CD4-positive, alpha-beta memory T cell (primary cell): Measurements from ENCODE around the gene PTH1R. TPM values are rescaled to one million over a fixed set of nuclear protein-coding genes. Genes with fewer than 3 reads are reported as not detected.

ENCODE experiments used
- CTCF ChIA-PET: fragments of 350-600 bp; sonication (Branson Sonifier 250); formaldehyde crosslinking; loops from one replicate; lab custom pipeline; 2021; ENCODE audit warnings: inconsistent platforms; ENCODE audit not compliant: partially characterized antibody; lab: Charles Lee
- POLR2A ChIA-PET: fragments of 350-600 bp; sonication (Branson Sonifier 250); formaldehyde crosslinking; loops from one replicate; lab custom pipeline; 2021; ENCODE audit not compliant: partially characterized antibody; lab: Charles Lee
- DNase-seq, 5 donors: peaks; one replicate each; pipeline versions ENCODE4 v3.0.0 to v3.0.0-alpha.2; 2020 to 2022; ENCODE audit warnings: mixed read lengths in 1 of 5
- H3K27ac ChIP-seq: one replicate; pipeline ENCODE4 v1.7.0; 2013; ENCODE audit warnings: low read depth, low read length
- H3K27me3 ChIP-seq: 2 replicates; pipeline ENCODE4 v1.7.0; 2013; ENCODE audit warnings: mild to moderate bottlenecking, low read length, moderate library complexity; ENCODE audit not compliant: insufficient read depth
- H3K36me3 ChIP-seq: 2 replicates; pipeline ENCODE4 v1.7.0; 2013; ENCODE audit warnings: mild to moderate bottlenecking, low read length, moderate library complexity; ENCODE audit not compliant: insufficient read depth
- H3K4me1 ChIP-seq: 2 replicates; pipeline ENCODE4 v1.7.0; 2013; ENCODE audit warnings: mild to moderate bottlenecking, low read length, moderate library complexity; ENCODE audit not compliant: insufficient read depth
- H3K4me3 ChIP-seq, 2 donors: one replicate each; pipeline ENCODE4 v1.7.0; 2013; ENCODE audit warnings: low read length in 2 of 2, mild to moderate bottlenecking in 1 of 2
- H3K9me3 ChIP-seq, 2 donors: one replicate each; pipeline ENCODE4 v1.7.0; 2013; ENCODE audit warnings: low read length in 2 of 2, control low read depth in 1 of 2; ENCODE audit not compliant: control insufficient read depth in 1 of 2
- H3K27ac Mint-ChIP-seq, 7 donors: one replicate each; pipeline ENCODE4 v1.8.0; 2020 to 2021; ENCODE audit warnings: mixed read lengths in 7 of 7, mild to moderate bottlenecking in 6 of 7, inconsistent platforms in 3 of 7, moderate library complexity in 3 of 7
- H3K27me3 Mint-ChIP-seq, 2 donors: one replicate each; pipeline ENCODE4 v1.8.0; 2020 to 2021; ENCODE audit warnings: mixed read lengths in 2 of 2
- H3K36me3 Mint-ChIP-seq, 2 donors: one replicate each; pipeline ENCODE4 v1.8.0; 2020 to 2021; ENCODE audit warnings: mixed read lengths in 2 of 2, inconsistent platforms in 1 of 2, mild to moderate bottlenecking in 1 of 2
- H3K4me1 Mint-ChIP-seq, 4 donors: one replicate each; pipeline ENCODE4 v1.8.0; 2020 to 2021; ENCODE audit warnings: mixed read lengths in 4 of 4, mild to moderate bottlenecking in 1 of 4
- H3K4me3 Mint-ChIP-seq, 8 donors: one replicate each; pipeline ENCODE4 v1.8.0; 2020 to 2021; ENCODE audit warnings: mixed read lengths in 8 of 8, mild to moderate bottlenecking in 7 of 8, moderate library complexity in 6 of 8, inconsistent platforms in 3 of 8
- H3K9me3 Mint-ChIP-seq, 8 donors: one replicate each; pipeline ENCODE4 v1.8.0; 2020 to 2021; ENCODE audit warnings: mixed read lengths in 8 of 8, mild to moderate bottlenecking in 5 of 8, inconsistent platforms in 3 of 8, moderate library complexity in 1 of 8
- intact Hi-C: fragments of 100-400 bp; cut with micrococcal nuclease; formaldehyde crosslinking; loops from one replicate; pipeline ENCODE4 v1.15.1; 2023
- polyA plus RNA-seq, 2 donors: library from polyadenylated mRNA; unstranded; fragments of 300-500 nt; fragmentation: Illumina TruSeq; gene quantifications; one replicate each; pipeline ENCODE4 v1.2.3, GENCODE V29; 2021
- total RNA-seq, 2 experiments: library from RNA; stranded (reverse); gene quantifications; one replicate each; pipeline ENCODE4 v1.2.3, GENCODE V29; 2021

The PTH1R gene
- total and polyA plus RNA-seq, 4 experiments from 2014 or later: not detected

DNA sequence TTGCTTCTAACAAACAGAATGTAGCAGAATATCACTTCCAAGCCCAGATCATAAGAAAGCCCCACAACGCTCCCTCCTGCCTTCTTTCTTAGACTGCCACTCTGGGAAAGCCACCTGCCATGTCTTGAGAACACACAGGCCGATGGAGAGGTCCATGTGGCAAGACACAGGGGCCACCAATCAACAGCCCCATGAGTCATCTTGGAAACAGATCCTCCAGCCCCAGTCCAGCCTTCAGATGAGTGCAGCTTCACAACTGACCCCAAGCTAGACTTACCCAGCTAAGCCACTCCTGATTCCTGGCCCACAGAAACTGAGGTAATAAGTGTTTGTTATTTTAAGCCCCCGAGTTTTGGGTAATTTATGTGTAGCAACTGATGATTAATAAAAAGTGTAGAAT lies 39.7 kb downstream of the PTH1R start:
- intact Hi-C loops: no loop called here
- POLR2A ChIA-PET: no interaction called here

DNA sequence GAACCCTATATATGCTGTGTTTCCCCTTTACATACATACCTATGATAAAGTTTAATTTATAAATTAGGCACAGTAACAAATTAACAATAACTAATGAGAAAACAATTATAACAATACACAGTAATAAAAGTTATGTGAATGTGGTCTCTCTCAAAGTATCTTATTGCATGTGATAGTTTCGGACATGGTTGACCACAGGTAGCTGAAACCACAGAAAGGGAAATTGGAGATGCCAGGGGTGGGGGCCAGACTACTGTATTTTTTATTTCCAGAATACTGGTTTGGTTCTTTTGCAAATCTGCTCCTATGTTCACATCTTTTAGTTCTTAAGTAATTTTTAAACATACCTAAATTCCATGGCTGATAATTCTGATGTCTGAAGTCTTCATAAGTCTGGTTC lies 40.7 kb downstream of the PTH1R start:
- H3K36me3 ChIP-seq: peaks cover 33% of the 10 kb centered on the region
- H3K27ac ChIP-seq: no peak overlapping the region
- CTCF ChIA-PET: interaction anchor here (0.7 to 1.8 kb wide), 2 partner anchors 9 to 365 kb away, joined by 3 to 5 read pairs; partner anchors contain the start of gene KLHL18
- no peaks in the 10 kb centered on the region for H3K9me3 ChIP-seq
- H3K4me1 ChIP-seq: peaks cover 12% of the 10 kb centered on the region
- Mint-ChIP-seq H3K4me1 (peaks cover 12 to 19% (median 17%) of the 10 kb centered on the region in 4 donors), H3K9me3 (no peaks in the 10 kb centered on the region), H3K4me3 (no peak overlapping the region), H3K27ac (no peak overlapping the region), H3K36me3 (peaks cover 49 to 58% of the 10 kb centered on the region in 2 donors), H3K27me3 (no peaks in the 10 kb centered on the region)
- intact Hi-C loops: no loop called here
- H3K4me3 ChIP-seq: no peak overlapping the region
- POLR2A ChIA-PET: interaction anchor here (1.7 kb wide), 1 partner anchor 61 kb away, joined by 5 read pairs; the partner anchor contains the start of gene NBEAL2
- DNase-seq: no peak
- H3K27me3 ChIP-seq: no peaks in the 10 kb centered on the region

More for the DNA sequence above, 39.7 kb downstream of the PTH1R start:
- Mint-ChIP-seq H3K4me3 (peak overlapping the region in 1 of 8 donors; percentile 42), H3K27me3 (no peaks in the 10 kb centered on the region), H3K4me1 (peaks cover 12 to 19% (median 16%) of the 10 kb centered on the region in 4 donors), H3K9me3 (no peaks in the 10 kb centered on the region), H3K27ac (peak overlapping the region in 2 of 7 donors; percentile 22 to 27), H3K36me3 (peaks cover 39 to 48% of the 10 kb centered on the region in 2 donors)
- H3K27me3 ChIP-seq: no peaks in the 10 kb centered on the region
- peaks cover 17% of the 10 kb centered on the region for H3K4me1 ChIP-seq
- peaks cover 24% of the 10 kb centered on the region for H3K36me3 ChIP-seq
- no peaks in the 10 kb centered on the region for H3K9me3 ChIP-seq
- CTCF ChIA-PET: interaction anchor here (1.8 kb wide), 1 partner anchor 8 kb away, joined by 5 read pairs; no protein-coding TSS in a partner anchor
- DNase-seq: no peak
- no peak overlapping the region for H3K4me3 ChIP-seq
- H3K27ac ChIP-seq: no peak overlapping the region

DNA sequence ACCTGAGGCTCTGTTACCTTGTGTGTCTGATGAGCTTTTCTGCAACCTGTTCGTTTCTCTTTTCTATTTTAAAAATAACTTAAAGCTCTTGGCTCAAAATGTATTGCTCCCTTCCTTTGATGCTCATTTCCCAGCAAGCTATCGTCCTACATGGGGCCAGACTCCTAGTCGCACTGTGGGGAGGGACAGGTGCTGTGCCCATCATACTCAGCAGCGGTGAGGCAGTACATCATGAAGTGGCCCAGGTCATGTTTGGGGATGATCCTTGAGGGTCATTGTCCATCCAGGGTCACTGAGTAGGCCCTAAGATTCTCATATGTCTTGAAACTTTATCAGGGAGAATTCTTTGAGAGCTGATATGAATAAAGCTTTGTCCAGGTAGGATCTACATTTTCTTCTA lies 41.1 kb downstream of the PTH1R start:
- Mint-ChIP-seq H3K9me3 (no peaks in the 10 kb centered on the region), H3K36me3 (peaks cover 53 to 61% of the 10 kb centered on the region in 2 donors)
- POLR2A ChIA-PET: interaction anchor here (1.7 kb wide), 1 partner anchor 61 kb away, joined by 5 read pairs; the partner anchor contains the start of gene NBEAL2

DNA sequence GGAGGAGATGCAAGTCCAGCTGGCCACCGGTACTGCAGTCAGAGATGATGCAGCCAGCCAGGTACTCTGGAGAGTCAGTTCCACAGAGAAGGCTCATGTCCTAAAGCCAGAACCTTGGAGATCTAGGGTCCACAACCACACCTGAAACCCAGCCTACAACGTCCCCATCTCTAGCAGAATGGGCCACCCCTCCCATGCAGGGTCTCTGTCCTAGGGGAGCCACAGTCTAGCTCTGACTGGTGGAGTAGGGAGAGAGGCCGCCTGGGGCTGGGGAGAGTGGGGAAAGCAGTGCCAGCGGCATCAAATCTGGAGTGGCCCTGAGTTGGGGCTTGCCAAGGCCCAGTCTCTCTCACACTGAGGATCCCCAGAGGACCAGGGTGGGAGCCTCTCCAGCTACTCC lies 43.5 kb downstream of the PTH1R start:
- no peak overlapping the region for H3K4me3 Mint-ChIP-seq
- no peak overlapping the region for H3K27ac ChIP-seq
- no peaks in the 10 kb centered on the region for H3K27me3 ChIP-seq
- H3K27ac Mint-ChIP-seq: peak overlapping the region in 1 of 7 donors; percentile 19
- H3K4me1 Mint-ChIP-seq: peaks cover 5 to 18% (median 7%) of the 10 kb centered on the region in 4 donors
- no peak overlapping the region for H3K4me3 ChIP-seq
- H3K36me3 Mint-ChIP-seq: peaks cover 61 to 71% of the 10 kb centered on the region in 2 donors
- intact Hi-C loops: no loop called here
- H3K36me3 ChIP-seq: peaks cover 54% of the 10 kb centered on the region
- H3K9me3 Mint-ChIP-seq: no peaks in the 10 kb centered on the region
- no peaks in the 10 kb centered on the region for H3K27me3 Mint-ChIP-seq
- ChIA-PET POLR2A (no interaction called here), CTCF (interaction anchor here (1.1 to 1.9 kb wide), 2 partner anchors 10 to 78 kb away, joined by 4 to 10 read pairs; no protein-coding TSS in a partner anchor)
- H3K4me1 ChIP-seq: peaks cover 4% of the 10 kb centered on the region
- no peaks in the 10 kb centered on the region for H3K9me3 ChIP-seq
- no peak for DNase-seq

More for the DNA sequence above, 41.1 kb downstream of the PTH1R start:
- Histone ChIP-seq H3K27me3 (no peaks in the 10 kb centered on the region), H3K9me3 (no peaks in the 10 kb centered on the region), H3K4me3 (no peak overlapping the region), H3K27ac (no peak overlapping the region), H3K36me3 (peaks cover 37% of the 10 kb centered on the region), H3K4me1 (peaks cover 7% of the 10 kb centered on the region)
- Mint-ChIP-seq H3K4me3 (no peak overlapping the region), H3K27me3 (no peaks in the 10 kb centered on the region), H3K4me1 (peaks cover 10 to 19% (median 13%) of the 10 kb centered on the region in 4 donors), H3K27ac (peak overlapping the region in 1 of 7 donors; percentile 73)
- CTCF ChIA-PET: interaction anchor here (1.8 kb wide), 1 partner anchor 9 kb away, joined by 5 read pairs; no protein-coding TSS in a partner anchor
- DNase-seq: no peak
- intact Hi-C loops: no loop called here

DNA sequence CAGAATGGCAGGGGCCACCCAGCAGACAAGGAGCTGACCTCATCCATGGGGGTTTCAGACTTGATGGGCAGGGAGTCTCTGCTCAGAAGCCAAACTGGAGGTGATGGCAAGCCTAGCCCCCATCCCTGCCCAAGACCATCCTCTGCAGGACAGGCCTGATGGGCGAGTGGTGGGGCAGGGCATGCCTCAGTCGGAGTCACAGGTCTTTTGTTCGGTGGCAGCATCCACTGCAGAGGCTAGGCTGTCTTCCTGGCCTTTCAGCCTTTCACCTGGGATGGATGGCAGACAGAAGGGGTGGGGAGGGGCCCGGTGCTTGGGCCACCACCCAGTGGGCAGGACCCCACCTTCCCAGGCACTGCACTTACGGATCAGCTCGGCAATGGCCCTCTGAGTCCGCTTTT lies 44.4 kb downstream of the PTH1R start:
- no peak overlapping the region for H3K27ac ChIP-seq
- intact Hi-C loops: no loop called here
- peaks cover 12% of the 10 kb centered on the region for H3K4me1 ChIP-seq
- H3K27me3 Mint-ChIP-seq: no peaks in the 10 kb centered on the region
- H3K9me3 ChIP-seq: no peaks in the 10 kb centered on the region
- H3K27ac Mint-ChIP-seq: peak overlapping the region in 1 of 7 donors; percentile 57
- peaks cover 58 to 70% of the 10 kb centered on the region in 2 donors for H3K36me3 Mint-ChIP-seq
- H3K36me3 ChIP-seq: peaks cover 54% of the 10 kb centered on the region
- no peak overlapping the region for H3K4me3 Mint-ChIP-seq
- CTCF ChIA-PET: interaction anchor here (3.0 kb wide), 1 partner anchor 76 kb away, joined by 33 read pairs; no protein-coding TSS in a partner anchor
- DNase-seq: no peak
- POLR2A ChIA-PET: interaction anchor here (2.3 kb wide), 1 partner anchor 56 kb away, joined by 7 read pairs; no protein-coding TSS in a partner anchor
- no peak overlapping the region for H3K4me3 ChIP-seq
- H3K9me3 Mint-ChIP-seq: no peaks in the 10 kb centered on the region
- peaks cover 4 to 27% (median 12%) of the 10 kb centered on the region in 4 donors for H3K4me1 Mint-ChIP-seq
- no peaks in the 10 kb centered on the region for H3K27me3 ChIP-seq

DNA sequence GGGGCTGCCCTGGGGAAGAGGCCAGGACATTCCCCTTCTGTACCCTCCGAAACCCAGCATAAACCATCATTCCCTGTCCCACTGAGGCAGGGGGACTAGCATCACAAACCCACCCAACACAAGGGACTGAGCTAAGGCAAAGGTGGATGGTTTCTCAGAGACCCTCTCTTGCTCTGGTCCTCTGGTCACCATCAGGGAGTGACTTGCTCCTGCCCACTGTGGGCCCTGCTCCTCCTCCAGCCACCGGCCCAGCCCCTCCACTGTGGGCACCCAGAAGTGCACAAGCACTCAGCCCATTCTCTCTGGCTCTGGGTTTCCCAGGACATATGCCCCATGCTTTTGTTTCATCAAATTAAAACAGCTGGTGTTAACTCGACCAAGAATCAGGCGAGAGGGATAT lies 44.9 kb downstream of the PTH1R start:
- DNase-seq: no peak
- H3K36me3 ChIP-seq: peaks cover 54% of the 10 kb centered on the region

More for the DNA sequence above, 44.9 kb downstream of the PTH1R start:
- ChIA-PET POLR2A (interaction anchor here (1.5 to 2.3 kb wide), 2 partner anchors 56 to 58 kb away, joined by 7 to 8 read pairs; no protein-coding TSS in a partner anchor), CTCF (interaction anchor here (0.8 to 3.0 kb wide), 5 partner anchors 25 to 76 kb away, joined by 3 to 33 read pairs (median 7); no protein-coding TSS in a partner anchor)
- H3K4me3 ChIP-seq: no peak overlapping the region
- Mint-ChIP-seq H3K4me3 (no peak overlapping the region), H3K27me3 (no peaks in the 10 kb centered on the region), H3K9me3 (no peaks in the 10 kb centered on the region), H3K36me3 (peaks cover 52 to 72% of the 10 kb centered on the region in 2 donors), H3K27ac (peak overlapping the region in 1 of 7 donors; percentile 74), H3K4me1 (peaks cover 10 to 32% (median 17%) of the 10 kb centered on the region in 4 donors)
- H3K27ac ChIP-seq: no peak overlapping the region
- H3K9me3 ChIP-seq: no peaks in the 10 kb centered on the region
- H3K27me3 ChIP-seq: no peaks in the 10 kb centered on the region
- peaks cover 18% of the 10 kb centered on the region for H3K4me1 ChIP-seq
- intact Hi-C loops: no loop called here
